Ishikawa (cell line): Measurements from ENCODE around the gene CEP43.

Experiments used
- CEBPB ChIP-seq: IDR thresholded peaks from 2 replicates; pipeline ENCODE4 v1.6.1; 2012
- CREB1 ChIP-seq: IDR thresholded peaks from 2 replicates; pipeline ENCODE4 v1.6.1; 2012; ENCODE audit warnings: low read depth
- EGR1 ChIP-seq: IDR thresholded peaks from 2 replicates; pipeline ENCODE4 v1.6.1; 2012
- EP300 ChIP-seq: IDR thresholded peaks from 2 replicates; pipeline ENCODE4 v1.6.1; 2012; ENCODE audit warnings: borderline replicate concordance
- FOXM1 ChIP-seq: IDR thresholded peaks from 2 replicates; pipeline ENCODE4 v1.6.1; 2012; ENCODE audit warnings: low read depth, borderline replicate concordance
- MAX ChIP-seq: IDR thresholded peaks from 2 replicates; pipeline ENCODE4 v1.6.1; 2012
- NFIC ChIP-seq: IDR thresholded peaks from 2 replicates; pipeline ENCODE4 v1.6.1; 2012
- RAD21 ChIP-seq: IDR thresholded peaks from 2 replicates; pipeline ENCODE4 v1.6.1; 2012; ENCODE audit warnings: low read depth
- REST ChIP-seq: IDR thresholded peaks from 2 replicates; pipeline ENCODE4 v1.6.1; 2012; ENCODE audit warnings: low read depth, mild to moderate bottlenecking
- TAF1 ChIP-seq: IDR thresholded peaks from 2 replicates; pipeline ENCODE4 v1.6.1; 2012; ENCODE audit warnings: low read depth, mild to moderate bottlenecking
- TCF12 ChIP-seq: IDR thresholded peaks from 2 replicates; pipeline ENCODE4 v1.6.1; 2012; ENCODE audit warnings: low read depth
- TEAD4 ChIP-seq: IDR thresholded peaks from 2 replicates; pipeline ENCODE4 v1.6.1; 2012
- USF1 ChIP-seq: IDR thresholded peaks from 2 replicates; pipeline ENCODE4 v1.6.1; 2012
- YY1 ChIP-seq: IDR thresholded peaks from 2 replicates; pipeline ENCODE4 v1.6.1; 2012; ENCODE audit warnings: low read depth
- ZBTB7A ChIP-seq: IDR thresholded peaks from 2 replicates; pipeline ENCODE4 v1.6.1; 2012; ENCODE audit warnings: low read depth

CEP43 gene

GRCh38 chr6:166999145-166999883, at the start of gene CEP43:
TSS of gene CEP43 (plus strand) at chr6:166999397. CDS start at chr6:166999413, 16 bp downstream.
- TF ChIP-seq YY1: peak; percentile 97
- TF ChIP-seq CREB1: peak; percentile 17; the same call in 1 of the 2 replicates
- TF ChIP-seq TCF12: 0 out of 2 replicates have a peak, but pooled peaks have one; percentile 34
- peak; percentile 91 for TF ChIP-seq TAF1
- no peak for TF ChIP-seq NFIC

GRCh38 chr6:166949528-166950442, 49.4 kb upstream of the CEP43 start:
- TF ChIP-seq USF1 (no peak), RAD21 (no peak), FOXM1 (no peak), ZBTB7A (no peak), EP300 (no peak), EGR1 (no peak)

- TF ChIP-seq FOXM1 (no peak), REST (no peak), USF1 (no peak), RAD21 (no peak), CEBPB (no peak)
Observed at GRCh38 chr6:166950443-166950821, 48.8 kb upstream of the CEP43 start.

GRCh38 chr6:166950892-166951669, 48.1 kb upstream of the CEP43 start:
- peak; percentile 56 for TF ChIP-seq RAD21

- TF ChIP-seq YY1 (no peak), NFIC (no peak), RAD21 (no peak), EGR1 (no peak), ZBTB7A (no peak), CEBPB (no peak), USF1 (no peak), MAX (no peak), REST (no peak), CREB1 (no peak), TEAD4 (no peak), EP300 (no peak), TAF1 (no peak), FOXM1 (no peak), TCF12 (no peak)
Observed at GRCh38 chr6:166951670-166952060, 47.5 kb upstream of the CEP43 start.
